Measurements from ENCODE around the gene CASP12.
"Not testable (repeated sequence)": the region's sequence is repeated elsewhere in the genome, so short reads cannot be mapped to it uniquely, and the experiment has no call there.

CASP12 gene

GRCh38 chr11:104897891-104898684 is at the start of gene CASP12:
Gene CASP12, minus strand, starts transcription at chr11:104898460.
- DNase-seq: no peak

- DNase-seq: no peak
Measured at GRCh38 chr11:104946907-104947306, 48.6 kb upstream of the CASP12 start.

GRCh38 chr11:104944076-104944475 is 45.8 kb upstream of the CASP12 start:
- DNase-seq: no peak

GRCh38 chr11:104943561-104943960 is 45.3 kb upstream of the CASP12 start:
- DNase-seq: no peak

- no peak for DNase-seq
Measured at GRCh38 chr11:104934594-104934993, 36.3 kb upstream of the CASP12 start.

DNA sequence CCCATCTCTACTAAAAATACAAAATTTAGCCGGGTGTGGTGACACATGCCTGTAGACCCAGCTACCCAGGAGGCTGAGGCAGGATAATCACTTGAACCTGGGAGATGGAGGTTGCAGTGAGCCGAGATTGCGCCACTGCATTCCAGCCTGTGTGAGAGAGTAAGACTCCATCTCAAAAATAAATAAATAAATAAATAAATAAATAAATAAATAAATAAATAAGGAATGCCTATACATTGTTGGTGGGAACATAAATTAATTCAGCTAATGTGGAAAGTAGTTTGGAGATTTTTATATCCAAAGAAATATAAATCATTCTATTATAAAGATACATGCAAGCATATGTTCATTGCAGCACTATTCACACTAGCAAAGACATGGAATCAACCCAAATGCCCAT is 35.8 kb upstream of the CASP12 start:
- not testable (repeated sequence) for DNase-seq

DNA sequence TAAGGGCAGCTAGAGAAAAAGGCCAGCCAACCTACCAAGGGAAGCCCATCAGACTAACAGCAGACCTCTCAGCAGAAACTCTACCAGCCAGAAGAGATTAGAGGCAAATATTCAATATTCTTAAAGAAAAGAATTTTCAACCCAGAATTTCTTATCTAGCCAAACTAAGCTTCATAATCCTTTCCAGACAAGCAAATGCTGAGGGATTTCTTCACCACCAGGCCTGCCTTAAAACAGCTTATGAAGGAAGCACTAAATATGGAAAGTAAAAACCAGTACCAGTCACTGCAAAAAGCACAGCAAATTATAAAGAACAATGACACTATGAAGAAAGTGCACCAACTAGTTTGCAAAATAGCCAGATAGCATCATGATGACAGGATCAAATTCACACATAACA is 30.6 kb upstream of the CASP12 start:
- DNase-seq: no peak

GRCh38 chr11:104926771-104927611 is 28.7 kb upstream of the CASP12 start:
- no peak for DNase-seq

DNA sequence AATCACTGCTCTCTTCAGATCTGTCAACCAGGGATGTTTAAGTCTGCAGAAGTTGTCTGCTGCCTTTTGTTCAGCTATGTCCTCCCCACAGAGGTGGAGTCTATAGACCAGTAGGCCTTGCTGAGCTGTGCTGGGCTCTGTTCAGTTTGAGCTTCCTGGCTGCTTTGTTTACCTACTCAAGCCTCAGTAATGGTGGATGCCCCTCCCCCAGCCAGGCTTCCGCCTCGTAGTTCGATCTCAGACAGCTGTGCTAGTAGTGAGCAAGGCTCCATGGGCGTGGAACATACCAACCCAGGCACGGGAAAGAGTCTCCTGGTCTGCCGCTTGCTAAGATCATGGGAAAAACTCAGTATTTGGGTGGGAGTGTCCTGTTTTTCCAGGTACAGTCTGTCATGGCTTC is 27.6 kb upstream of the CASP12 start:
- DNase-seq: no peak

DNA sequence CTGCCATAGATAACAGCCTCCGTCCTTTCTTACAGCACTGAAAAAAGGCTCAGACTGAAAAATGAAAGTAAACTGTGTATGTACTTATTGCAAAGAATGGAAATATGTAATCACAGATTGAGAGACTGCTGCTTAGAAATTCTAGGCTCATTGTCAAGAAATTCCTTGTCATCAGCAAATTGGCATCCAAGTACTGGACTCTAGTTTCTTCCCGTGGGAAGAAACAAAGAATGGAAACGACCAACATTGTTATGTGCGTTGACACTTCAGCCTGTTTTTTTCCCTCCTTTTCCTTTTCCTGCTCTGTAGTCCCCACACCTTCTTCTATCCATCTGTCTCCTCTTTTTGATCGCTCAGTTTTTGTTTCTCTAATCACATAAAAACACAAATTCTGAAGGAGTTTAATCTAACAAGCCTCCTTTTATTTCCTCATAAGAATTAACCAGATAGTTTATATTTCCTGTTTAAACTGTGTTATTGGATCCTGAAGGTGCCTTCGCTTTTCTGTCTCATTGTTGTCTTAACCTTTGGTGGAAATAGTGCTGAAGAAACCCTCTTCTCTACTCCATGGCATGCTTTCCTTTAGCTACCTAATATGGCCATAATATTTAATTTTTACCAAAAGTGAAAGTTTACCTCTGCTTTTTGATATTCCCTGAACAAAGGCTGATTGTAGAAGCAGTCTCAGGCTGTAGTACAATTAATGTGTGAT is 20.0 kb upstream of the CASP12 start:
- DNase-seq: no peak

DNA sequence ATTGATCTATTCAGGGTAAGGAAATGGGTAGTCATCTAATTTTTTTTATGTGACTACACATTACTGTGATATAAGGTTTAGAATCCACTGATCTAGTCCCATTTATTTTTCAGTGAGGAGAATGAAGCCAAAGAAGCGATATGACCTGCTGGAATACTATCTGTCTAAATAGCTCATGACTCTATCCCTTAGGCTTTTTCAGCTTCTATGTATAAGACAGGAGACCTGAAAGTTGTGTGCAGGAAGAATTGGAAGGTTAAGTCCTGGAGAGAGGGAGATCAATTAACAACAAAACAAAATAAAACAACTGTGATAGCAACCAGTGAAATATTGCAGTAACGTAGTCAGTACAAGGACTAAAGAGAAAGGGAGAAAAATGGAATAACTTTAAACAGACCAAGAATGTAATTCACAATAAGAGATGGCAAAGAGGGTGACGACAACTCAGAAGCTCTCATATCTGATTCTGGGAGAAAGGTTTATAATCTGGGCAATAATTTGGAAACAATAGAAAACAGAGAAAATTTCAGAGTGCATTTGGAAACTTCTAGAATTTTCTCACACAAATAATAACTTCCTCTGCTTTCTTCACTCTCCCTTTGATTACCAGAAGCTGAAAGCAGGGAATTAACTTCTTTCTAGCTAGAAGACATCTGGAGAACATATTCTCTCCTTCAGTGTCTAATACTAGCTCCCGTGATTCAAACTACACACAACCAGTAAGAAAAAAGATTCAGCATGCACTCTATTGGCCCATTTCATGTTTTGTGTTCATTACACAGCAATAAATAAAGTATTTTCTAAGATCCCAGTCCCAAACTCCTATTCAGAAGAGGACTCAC is 19.2 kb upstream of the CASP12 start:
- no peak for DNase-seq

- no peak for DNase-seq
Measured at GRCh38 chr11:104916442-104916841, 18.2 kb upstream of the CASP12 start.

- DNase-seq: no peak
Measured at GRCh38 chr11:104912102-104912501, 13.8 kb upstream of the CASP12 start.

GRCh38 chr11:104908186-104908531 is 9.9 kb upstream of the CASP12 start:
- DNase-seq: no peak

DNA sequence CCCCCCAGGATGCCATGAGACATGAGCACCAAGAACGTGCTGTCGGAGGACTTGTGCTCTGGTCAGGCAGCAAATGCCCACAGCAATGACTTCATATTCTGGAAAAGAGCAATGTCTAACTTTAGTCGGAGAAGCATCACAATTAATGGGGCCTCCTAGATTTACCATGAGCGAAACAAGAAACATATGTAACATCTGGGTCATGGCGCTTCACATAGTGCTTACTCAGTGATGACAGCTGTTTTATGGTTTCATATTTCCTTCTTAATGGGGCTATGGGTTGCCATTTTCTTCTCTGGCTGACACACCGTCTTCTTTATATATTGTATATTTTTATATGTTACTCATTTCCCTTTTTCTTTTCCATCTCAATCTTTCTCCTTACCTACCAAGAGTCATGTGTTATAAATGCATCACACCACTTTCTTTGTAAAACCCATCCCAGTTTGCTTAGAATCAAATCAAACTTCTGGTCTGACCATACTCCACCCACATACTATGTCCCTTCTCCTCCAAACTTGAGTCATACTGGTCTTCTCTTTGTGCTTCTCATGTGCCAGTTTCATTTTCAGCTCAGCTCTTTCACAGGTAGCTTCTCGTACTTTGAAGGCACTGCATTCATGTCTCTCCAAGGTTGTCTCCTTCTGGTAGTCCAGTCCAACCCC is 9.4 kb upstream of the CASP12 start:
- DNase-seq: no peak

- DNase-seq: no peak
Measured at GRCh38 chr11:104905271-104905670, 7.0 kb upstream of the CASP12 start.

DNA sequence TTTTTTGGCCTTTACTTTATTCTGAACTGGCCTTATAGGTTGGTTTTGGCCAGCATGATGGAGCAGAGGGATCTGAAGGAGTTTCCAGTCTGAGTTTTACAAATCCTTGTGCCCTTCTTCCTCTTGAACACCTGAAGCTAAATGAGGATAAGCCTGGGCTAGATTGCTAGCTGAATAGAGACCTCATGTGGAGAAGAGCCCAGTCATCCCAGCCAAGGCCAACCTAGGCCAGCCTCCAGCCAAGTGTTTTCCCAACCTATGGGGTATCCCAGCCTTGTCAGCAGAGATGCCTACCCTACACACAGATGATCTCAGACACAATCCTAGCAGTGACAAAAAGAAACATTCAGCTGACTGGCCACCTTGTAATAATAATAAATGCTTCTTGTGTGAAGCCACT is 966 bp upstream of the CASP12 start:
- DNase-seq: no peak

DNA sequence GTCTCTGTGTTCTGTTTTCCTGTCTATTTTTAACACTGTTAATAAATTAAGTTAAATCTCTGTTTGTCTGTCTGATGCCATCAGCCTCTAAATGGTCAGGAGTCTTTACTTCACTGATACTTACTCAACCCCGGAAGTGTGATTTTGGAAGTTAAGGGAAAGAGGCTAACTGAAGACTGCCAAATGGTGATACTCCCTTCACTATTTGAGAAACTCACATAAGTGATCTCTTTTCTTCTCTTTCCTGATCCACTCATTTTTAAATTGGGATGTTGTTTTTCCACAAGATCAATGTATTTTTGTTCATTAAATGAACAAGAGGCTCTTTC is 389 bp upstream of the CASP12 start:
- no peak for DNase-seq

- no peak for DNase-seq
Measured at GRCh38 chr11:104895634-104896033, 2.6 kb downstream of the CASP12 start.

- no peak for DNase-seq
Measured at GRCh38 chr11:104893876-104894275, 4.4 kb downstream of the CASP12 start.

DNA sequence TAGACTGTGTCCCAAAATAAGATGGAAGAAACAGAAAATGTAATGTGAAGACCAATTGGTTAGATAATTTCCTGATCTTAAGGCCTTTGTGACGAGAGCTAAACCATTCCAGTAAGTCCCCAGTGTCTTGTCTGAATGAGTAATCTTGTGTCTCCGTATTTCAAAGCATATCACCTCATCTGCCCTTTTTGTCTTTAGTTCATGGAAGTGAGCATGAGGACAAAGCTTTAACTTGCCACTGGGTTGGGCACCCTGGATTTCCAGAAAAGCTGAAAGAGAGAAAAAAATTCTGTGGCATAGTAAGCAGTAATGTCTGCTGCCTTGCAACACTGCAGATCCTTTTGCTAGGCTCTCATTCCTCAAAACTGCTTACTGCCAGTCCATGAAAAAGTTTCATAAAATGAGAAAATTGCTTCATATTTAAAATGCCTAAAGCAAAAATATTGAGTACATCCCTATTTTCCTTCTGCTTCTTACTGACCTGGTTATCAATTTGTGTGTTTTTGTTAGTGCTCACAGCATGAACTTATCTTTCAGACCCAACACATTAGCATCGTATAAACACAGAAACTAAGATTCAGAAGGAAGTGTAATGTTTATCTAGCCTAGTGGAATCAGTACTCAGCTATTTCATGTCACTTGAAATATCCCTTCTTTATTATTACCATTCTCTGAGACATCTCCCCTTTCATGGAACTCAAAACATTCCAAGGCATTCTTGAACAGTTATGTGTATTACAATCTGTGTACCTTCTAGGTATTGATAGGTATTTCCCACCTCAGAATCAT is 5.3 kb downstream of the CASP12 start:
- no peak for DNase-seq

- no peak for DNase-seq
Measured at GRCh38 chr11:104891135-104891534, 7.1 kb downstream of the CASP12 start.
